ENCODE measurements around the gene COG2.

DNA sequence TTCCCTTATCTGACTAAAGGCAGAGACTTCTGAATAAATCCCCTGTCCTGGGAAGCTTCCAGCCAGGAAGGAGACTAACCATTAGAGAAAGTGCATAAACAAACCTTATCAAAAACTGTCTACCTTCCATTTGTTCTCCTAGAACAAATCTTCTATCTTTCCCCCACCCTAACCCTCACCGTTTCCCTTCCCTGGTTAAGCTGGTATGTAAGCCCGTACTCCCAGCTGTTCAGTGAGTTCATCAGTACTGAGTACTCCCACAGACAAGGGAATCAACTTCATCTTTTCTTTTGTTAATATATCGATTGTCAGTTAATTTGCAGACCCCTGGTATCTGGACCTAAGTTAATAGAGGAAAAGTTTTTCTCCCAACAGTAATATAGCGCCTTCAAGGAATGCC is 20.1 kb upstream of the COG2 start:
- TF ChIP-seq, protein P1, sequence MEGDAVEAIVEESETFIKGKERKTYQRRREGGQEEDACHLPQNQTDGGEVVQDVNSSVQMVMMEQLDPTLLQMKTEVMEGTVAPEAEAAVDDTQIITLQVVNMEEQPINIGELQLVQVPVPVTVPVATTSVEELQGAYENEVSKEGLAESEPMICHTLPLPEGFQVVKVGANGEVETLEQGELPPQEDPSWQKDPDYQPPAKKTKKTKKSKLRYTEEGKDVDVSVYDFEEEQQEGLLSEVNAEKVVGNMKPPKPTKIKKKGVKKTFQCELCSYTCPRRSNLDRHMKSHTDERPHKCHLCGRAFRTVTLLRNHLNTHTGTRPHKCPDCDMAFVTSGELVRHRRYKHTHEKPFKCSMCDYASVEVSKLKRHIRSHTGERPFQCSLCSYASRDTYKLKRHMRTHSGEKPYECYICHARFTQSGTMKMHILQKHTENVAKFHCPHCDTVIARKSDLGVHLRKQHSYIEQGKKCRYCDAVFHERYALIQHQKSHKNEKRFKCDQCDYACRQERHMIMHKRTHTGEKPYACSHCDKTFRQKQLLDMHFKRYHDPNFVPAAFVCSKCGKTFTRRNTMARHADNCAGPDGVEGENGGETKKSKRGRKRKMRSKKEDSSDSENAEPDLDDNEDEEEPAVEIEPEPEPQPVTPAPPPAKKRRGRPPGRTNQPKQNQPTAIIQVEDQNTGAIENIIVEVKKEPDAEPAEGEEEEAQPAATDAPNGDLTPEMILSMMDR (IDR thresholded peaks at IDR 0.05), result no peak
- TF ChIP-seq POLR2A (IDR thresholded peaks at IDR 0.05), result no peak
